CD4-positive, alpha-beta T cell treated with Interleukin-17A for 1 hour (primary cell): ENCODE data around the gene SNX10.

Experiments
- DNase-seq: peaks from one replicate; pipeline ENCODE4 v3.0.0-alpha.2; 2020

The SNX10 gene

DNA sequence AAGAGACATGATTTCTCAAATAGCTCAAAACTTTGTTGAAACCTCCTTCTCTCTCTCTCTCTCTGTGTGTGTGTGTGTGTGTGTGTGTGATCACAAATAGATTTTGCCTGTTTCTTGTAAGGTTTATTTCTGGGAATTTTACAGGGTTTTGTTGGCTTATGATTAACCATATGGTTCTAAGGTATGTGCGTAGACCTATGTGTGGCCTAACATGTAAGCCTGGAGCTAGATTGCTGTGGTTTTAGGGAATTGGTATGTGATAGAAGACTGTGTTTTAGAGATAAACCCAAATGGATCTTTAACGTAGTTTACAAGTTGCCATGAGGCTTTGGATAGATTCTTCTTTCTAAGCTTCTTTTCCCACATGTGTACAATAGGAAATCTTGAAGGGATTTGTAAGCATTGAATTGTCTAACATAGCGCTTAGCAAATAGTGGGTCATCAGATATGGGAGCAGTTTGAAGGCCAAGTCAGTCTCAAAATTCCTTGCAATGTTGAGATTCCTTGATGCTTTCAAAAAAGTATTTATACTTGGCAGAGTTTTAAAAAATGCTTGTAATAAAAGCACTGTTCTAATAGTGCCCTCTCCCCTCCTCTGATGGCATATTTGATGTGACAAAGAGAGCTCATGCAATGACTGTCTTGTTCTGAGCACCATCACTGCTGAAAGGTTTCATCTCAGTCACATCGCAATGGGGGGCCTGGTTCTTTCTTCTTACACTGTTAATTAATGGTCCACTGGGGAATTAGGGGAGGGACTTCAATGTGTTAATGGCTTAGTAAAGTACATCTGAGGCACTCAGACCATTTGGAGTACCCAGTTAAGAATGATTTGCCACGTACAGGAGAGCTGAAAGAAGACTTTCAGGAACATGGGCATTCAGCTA, 118.2 kb downstream of the SNX10 start:
- no peak for DNase-seq

DNA sequence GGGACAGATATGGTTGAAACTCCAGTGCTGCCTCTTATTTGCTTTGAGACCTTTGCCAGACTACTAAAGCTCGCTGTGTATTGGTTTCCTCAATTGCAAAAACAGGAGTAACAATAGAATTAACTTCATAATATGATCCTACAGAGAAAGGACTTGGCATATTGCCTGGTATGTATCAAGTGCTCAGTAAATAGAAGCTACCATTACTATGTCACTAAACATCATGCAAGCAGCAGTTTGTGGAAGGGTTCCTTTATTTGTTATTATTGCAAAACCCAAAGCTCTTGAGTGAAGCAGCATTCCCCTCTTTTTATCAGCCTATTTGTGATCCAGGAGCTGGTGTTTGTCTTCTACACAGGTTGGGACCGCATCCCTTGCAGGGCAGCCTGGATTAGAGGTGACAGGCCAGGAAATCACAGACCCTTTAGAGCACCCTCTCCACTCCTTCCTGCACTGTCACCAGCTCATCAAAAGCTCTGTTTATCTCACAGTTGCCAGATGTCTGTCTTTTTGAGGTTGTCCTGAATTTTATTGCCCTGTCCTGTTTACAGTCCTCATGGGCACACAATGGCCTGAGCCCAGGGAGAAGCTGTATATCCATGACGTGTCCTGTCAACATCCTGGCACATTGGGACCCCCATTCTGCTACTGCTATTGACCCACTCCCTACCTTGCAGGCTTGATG, 121.5 kb downstream of the SNX10 start:
- no peak for DNase-seq

DNA sequence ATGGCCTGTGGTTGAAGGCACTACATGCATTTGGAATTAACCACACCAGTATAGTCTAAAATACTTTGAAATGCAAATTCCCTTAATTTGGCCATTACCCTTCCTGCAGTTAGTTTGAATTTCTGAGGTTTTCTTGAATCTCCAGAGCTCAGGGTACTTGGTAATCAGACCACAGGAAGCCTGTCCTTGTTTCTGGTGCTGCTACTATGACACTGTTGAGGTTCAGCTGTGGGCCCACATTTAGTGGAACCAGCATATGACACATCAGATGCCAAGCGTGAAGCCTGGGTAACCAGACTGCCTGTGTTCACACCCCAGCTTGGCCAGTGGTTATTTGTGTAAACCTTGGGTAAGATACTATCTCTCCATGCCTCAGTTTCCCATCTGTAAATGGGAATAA, 124.3 kb downstream of the SNX10 start:
- no peak for DNase-seq

DNA sequence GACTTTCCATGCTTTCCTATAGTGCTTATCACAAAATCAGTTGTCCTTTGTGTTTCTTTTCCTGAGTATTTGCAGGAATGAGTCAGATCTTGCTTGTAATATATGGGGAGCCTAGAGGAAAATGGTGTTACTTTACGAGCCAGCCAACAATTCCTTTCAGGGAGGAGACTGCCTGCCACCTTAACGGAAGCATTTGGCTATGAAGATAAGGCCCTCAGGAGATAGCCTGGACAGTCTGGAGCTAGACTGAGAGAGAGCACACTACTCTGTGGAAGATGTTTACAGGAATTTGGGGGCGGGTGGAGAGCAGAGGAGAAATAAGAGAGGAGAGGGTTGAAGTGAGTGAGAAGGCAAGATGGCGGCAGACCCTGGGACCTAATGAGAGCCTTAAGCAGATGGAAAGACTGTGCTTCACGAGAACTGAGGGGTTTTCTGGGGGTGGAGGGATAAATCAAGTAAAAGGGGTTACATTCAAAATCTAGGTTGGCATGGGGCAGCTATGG, 126.3 kb downstream of the SNX10 start:
- DNase-seq, result no peak

DNA sequence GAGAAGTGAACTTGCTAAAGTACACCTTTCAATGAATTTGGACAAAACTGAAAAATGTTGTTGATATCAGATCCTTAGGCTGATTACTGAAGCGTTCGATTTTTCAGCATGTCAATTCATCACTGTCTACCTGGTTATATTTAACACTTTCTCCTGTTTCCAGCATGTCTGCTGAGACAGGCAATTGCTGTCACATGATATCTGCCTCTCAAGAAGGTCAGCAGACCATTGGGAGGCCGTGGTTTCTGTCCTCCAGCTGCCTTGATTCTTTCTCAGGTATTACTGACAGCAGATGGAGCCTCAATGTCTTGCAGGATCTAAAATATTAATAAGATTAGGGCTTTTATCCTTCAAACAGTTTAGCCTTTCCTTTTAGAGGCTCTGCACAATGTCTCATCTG, 127.5 kb downstream of the SNX10 start:
- no peak for DNase-seq

DNA sequence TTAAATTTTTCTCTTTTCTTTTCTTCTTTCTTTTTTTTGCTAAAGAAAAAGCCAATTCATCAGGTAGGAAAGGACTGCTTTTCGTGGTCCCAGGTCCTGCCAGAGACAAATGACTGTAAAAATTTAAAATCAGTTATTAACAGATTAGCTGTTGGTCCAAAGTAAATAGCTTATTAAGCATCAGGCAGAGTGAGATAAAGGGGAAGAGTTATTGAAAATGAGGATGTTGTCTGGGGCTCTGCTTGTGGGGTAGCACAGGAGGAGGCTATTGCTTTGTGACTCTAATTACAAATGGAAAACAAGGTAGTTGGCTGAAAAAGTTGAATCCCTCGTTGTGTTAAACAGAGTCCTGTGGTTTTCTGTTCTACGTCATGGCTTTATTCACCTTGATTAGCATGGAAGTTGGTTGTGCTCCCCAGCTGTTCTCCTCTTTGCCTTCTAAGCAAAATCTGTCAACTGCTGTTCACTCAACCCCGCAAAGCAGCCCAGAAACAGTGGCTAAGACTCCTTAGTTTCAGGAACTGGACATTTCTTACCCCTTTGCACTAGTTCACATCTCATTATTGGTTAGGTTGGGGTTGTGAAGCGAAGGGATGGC, 128.9 kb downstream of the SNX10 start:
- no peak for DNase-seq

DNA sequence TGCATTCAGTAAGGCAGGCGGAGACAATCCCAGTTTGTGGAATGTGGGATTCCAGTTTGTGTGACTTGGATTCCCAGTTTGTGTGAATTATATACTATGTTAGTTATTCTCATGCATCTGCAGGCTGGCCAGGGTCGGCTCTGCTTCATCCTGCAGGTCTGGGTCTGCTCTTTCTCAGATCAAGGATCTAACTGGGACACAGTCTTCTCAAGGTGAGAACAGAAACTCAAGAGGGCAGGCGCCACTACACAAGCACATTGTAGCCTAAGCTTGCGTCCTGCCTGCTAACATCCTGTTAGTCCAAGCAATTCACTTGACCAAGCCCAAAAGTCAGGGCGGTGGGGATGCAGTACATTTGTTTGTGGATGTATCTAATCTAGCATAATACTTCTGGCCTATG, 131.1 kb downstream of the SNX10 start:
- no peak for DNase-seq

DNA sequence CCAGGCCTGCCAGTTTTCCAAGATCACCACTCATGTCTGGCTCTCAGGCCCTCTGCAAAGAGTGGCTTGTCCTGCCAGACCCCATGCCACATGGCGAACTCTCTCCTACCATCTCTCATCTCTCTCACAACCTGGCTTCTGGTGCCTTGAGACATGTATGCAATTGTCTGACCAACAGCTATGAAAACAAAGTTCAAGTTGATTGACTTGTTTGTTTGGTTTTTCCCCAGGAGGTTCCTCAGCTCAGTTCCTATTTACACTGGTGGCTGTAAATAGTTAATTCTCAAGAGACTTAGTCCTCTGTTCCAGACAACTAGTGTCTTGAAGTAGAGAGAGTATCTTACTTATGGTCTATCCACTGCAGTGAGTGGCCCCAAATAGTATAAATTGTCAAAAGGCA, 131.8 kb downstream of the SNX10 start:
- no peak for DNase-seq
